HEK293 (cell line): ENCODE results near the gene PLEKHA8.

Source experiments
- CTCF ChIA-PET: fragments of 350-600 bp; formaldehyde crosslinking; extraction: SDS; loops from one replicate; lab custom pipeline; 2021; ENCODE audit warnings: antibody characterized with exemption; lab: Yijun Ruan, JAX
- POLR2A ChIA-PET: fragments of 300-600 bp; formaldehyde crosslinking; extraction: SDS; loops from one replicate; lab custom pipeline; 2020; ENCODE audit warnings: antibody characterized with exemption, inconsistent platforms; lab: Yijun Ruan, JAX
- H3K27ac ChIP-seq: fragments of 200-500 bp; sonication (Bioruptor generic); 2 replicates; pipeline ENCODE4 v1.5.1; 2014; ENCODE audit warnings: low read depth, low read length, control low read depth, inconsistent platforms; ENCODE audit errors: extremely low read depth
- H3K36me3 ChIP-seq, 2 experiments: fragments of 200-500 bp in 1 of 2; sonication (Bioruptor generic) in 1 of 2; 1 replicate in 1 of 2; 2 replicates in 1 of 2; pipeline ENCODE4 v1.5.1; 2014 to 2017; ENCODE audit warnings: inconsistent platforms in 2 of 2, low read length in 2 of 2; ENCODE audit not compliant: control insufficient read depth in 2 of 2, insufficient read depth in 1 of 2
- H3K4me1 ChIP-seq: fragments of 200-500 bp; sonication (Bioruptor generic); 2 replicates; pipeline ENCODE4 v1.5.1; 2014; ENCODE audit warnings: mild to moderate bottlenecking, low read length, inconsistent platforms; ENCODE audit not compliant: control insufficient read depth, insufficient read depth
- H3K4me3 ChIP-seq: 2 replicates; pipeline ENCODE4 v1.5.1; 2011; ENCODE audit warnings: low read depth, mild to moderate bottlenecking, control low read depth, low read length, moderate library complexity
- H3K9me3 ChIP-seq: fragments of 200-500 bp; sonication (Bioruptor generic); 2 replicates; pipeline ENCODE4 v1.5.1; 2014; ENCODE audit warnings: low read depth, low read length, inconsistent platforms; ENCODE audit not compliant: control insufficient read depth, insufficient read depth
- CTCF ChIP-seq: fragments of 450-650 bp; formaldehyde crosslinking; IDR thresholded peaks from 2 replicates; pipeline ENCODE4 v1.5.1; 2016; ENCODE audit warnings: missing biosample characterization, missing genetic modification characterization
- EGR2 ChIP-seq: fragments of 450-650 bp; formaldehyde crosslinking; IDR thresholded peaks from 2 replicates; pipeline ENCODE4 v1.5.1; 2016; ENCODE audit warnings: low read depth, missing biosample characterization, missing genetic modification characterization
- FEZF1 ChIP-seq: fragments of 450-650 bp; formaldehyde crosslinking; IDR thresholded peaks from 2 replicates; pipeline ENCODE4 v1.5.1; 2016; ENCODE audit warnings: missing biosample characterization, missing genetic modification characterization
- GLIS1 ChIP-seq: fragments of 450-650 bp; formaldehyde crosslinking; IDR thresholded peaks from 2 replicates; pipeline ENCODE4 v1.5.1; 2016; ENCODE audit warnings: missing biosample characterization, missing genetic modification characterization
- KLF17 ChIP-seq: fragments of 450-650 bp; formaldehyde crosslinking; IDR thresholded peaks from 2 replicates; pipeline ENCODE4 v1.5.1; 2016; ENCODE audit warnings: missing biosample characterization, missing genetic modification characterization
- PATZ1 ChIP-seq: fragments of 450-650 bp; formaldehyde crosslinking; IDR thresholded peaks from 2 replicates; pipeline ENCODE4 v1.5.1; 2016; ENCODE audit warnings: missing biosample characterization, missing genetic modification characterization
- RBAK ChIP-seq: fragments of 450-650 bp; formaldehyde crosslinking; IDR thresholded peaks from 2 replicates; pipeline ENCODE4 v1.5.1; 2016; ENCODE audit warnings: missing biosample characterization, missing genetic modification characterization
- SCRT1 ChIP-seq: fragments of 450-650 bp; formaldehyde crosslinking; IDR thresholded peaks from 2 replicates; pipeline ENCODE4 v1.5.1; 2016; ENCODE audit warnings: missing biosample characterization, missing genetic modification characterization, borderline replicate concordance
- YY2 ChIP-seq: fragments of 450-650 bp; formaldehyde crosslinking; IDR thresholded peaks from 2 replicates; pipeline ENCODE4 v1.5.1; 2016; ENCODE audit warnings: missing biosample characterization, missing genetic modification characterization
- ZBTB17 ChIP-seq: fragments of 450-650 bp; formaldehyde crosslinking; IDR thresholded peaks from 2 replicates; pipeline ENCODE4 v1.5.1; 2016; ENCODE audit warnings: missing biosample characterization, missing genetic modification characterization
- ZBTB44 ChIP-seq: fragments of 450-650 bp; IDR thresholded peaks from 2 replicates; pipeline ENCODE4 v1.5.1; 2018; ENCODE audit warnings: missing biosample characterization, mild to moderate bottlenecking, missing genetic modification characterization
- ZBTB6 ChIP-seq: fragments of 450-650 bp; formaldehyde crosslinking; IDR thresholded peaks from 2 replicates; pipeline ENCODE4 v1.5.1; 2017; ENCODE audit warnings: missing biosample characterization, missing genetic modification characterization
- ZBTB8A ChIP-seq: fragments of 450-650 bp; formaldehyde crosslinking; IDR thresholded peaks from 2 replicates; pipeline ENCODE4 v1.5.1; 2016; ENCODE audit warnings: missing biosample characterization, missing genetic modification characterization
- ZEB2 ChIP-seq: fragments of 450-650 bp; formaldehyde crosslinking; IDR thresholded peaks from 2 replicates; pipeline ENCODE4 v1.5.1; 2016; ENCODE audit warnings: missing biosample characterization, missing genetic modification characterization
- ZFP3 ChIP-seq: fragments of 450-650 bp; formaldehyde crosslinking; IDR thresholded peaks from 2 replicates; pipeline ENCODE4 v1.5.1; 2016; ENCODE audit warnings: low read depth, missing biosample characterization, missing genetic modification characterization
- ZFP69B ChIP-seq: fragments of 450-650 bp; formaldehyde crosslinking; IDR thresholded peaks from 2 replicates; pipeline ENCODE4 v1.5.1; 2016; ENCODE audit warnings: missing biosample characterization, missing genetic modification characterization
- ZIC2 ChIP-seq: fragments of 450-650 bp; formaldehyde crosslinking; IDR thresholded peaks from 2 replicates; pipeline ENCODE4 v1.5.1; 2016; ENCODE audit warnings: missing biosample characterization, missing genetic modification characterization
- ZNF132 ChIP-seq: fragments of 450-650 bp; formaldehyde crosslinking; IDR thresholded peaks from 2 replicates; pipeline ENCODE4 v1.5.1; 2017; ENCODE audit warnings: missing biosample characterization, missing genetic modification characterization, borderline replicate concordance
- ZNF133 ChIP-seq: fragments of 450-650 bp; formaldehyde crosslinking; IDR thresholded peaks from 2 replicates; pipeline ENCODE4 v1.5.1; 2016; ENCODE audit warnings: missing biosample characterization, missing genetic modification characterization
- ZNF335 ChIP-seq: fragments of 450-650 bp; formaldehyde crosslinking; conservative IDR thresholded peaks from 2 replicates; pipeline ENCODE4 v1.5.1; 2016; ENCODE audit warnings: missing biosample characterization, missing genetic modification characterization
- ZNF341 ChIP-seq: fragments of 450-650 bp; formaldehyde crosslinking; IDR thresholded peaks from 2 replicates; pipeline ENCODE4; 2016; ENCODE audit warnings: low read depth, missing biosample characterization, missing genetic modification characterization
- ZNF394 ChIP-seq: fragments of 450-650 bp; formaldehyde crosslinking; IDR thresholded peaks from 2 replicates; pipeline ENCODE4 v1.5.1; 2016; ENCODE audit warnings: missing biosample characterization, missing genetic modification characterization, mild to moderate bottlenecking, moderate library complexity, borderline replicate concordance
- ZNF585B ChIP-seq: fragments of 450-650 bp; formaldehyde crosslinking; IDR thresholded peaks from 2 replicates; pipeline ENCODE4 v1.5.1; 2016; ENCODE audit warnings: missing biosample characterization, missing genetic modification characterization
- ZNF654 ChIP-seq: fragments of 450-650 bp; formaldehyde crosslinking; IDR thresholded peaks from 2 replicates; pipeline ENCODE4 v1.5.1; 2016; ENCODE audit warnings: low read depth, missing biosample characterization, missing genetic modification characterization
- ZNF660 ChIP-seq: fragments of 450-650 bp; IDR thresholded peaks from 2 replicates; pipeline ENCODE4 v1.5.1; 2018; ENCODE audit warnings: missing biosample characterization, mild to moderate bottlenecking, missing genetic modification characterization
- ZNF701 ChIP-seq: fragments of 450-650 bp; formaldehyde crosslinking; IDR thresholded peaks from 2 replicates; pipeline ENCODE4 v1.5.1; 2016; ENCODE audit warnings: missing biosample characterization, missing genetic modification characterization
- ZNF768 ChIP-seq: fragments of 450-650 bp; formaldehyde crosslinking; IDR thresholded peaks from 2 replicates; pipeline ENCODE4 v1.5.1; 2018; ENCODE audit warnings: missing biosample characterization, mild to moderate bottlenecking, missing genetic modification characterization
- ZNF837 ChIP-seq: fragments of 450-650 bp; formaldehyde crosslinking; IDR thresholded peaks from 2 replicates; pipeline ENCODE4 v1.5.1; 2016; ENCODE audit warnings: missing biosample characterization, missing genetic modification characterization
- ZSCAN30 ChIP-seq: fragments of 450-650 bp; IDR thresholded peaks from 2 replicates; pipeline ENCODE4 v1.5.1; 2018; ENCODE audit warnings: missing biosample characterization, mild to moderate bottlenecking, missing genetic modification characterization, moderate library complexity

The PLEKHA8 gene

GRCh38 chr7:30173058-30173897, 145.1 kb downstream of the PLEKHA8 start:
- Histone ChIP-seq H3K9me3 (no peaks in the 10 kb centered on the region), H3K4me3 (no peak overlapping the region), H3K27ac (no peak overlapping the region), H3K36me3 (no peaks in the 10 kb centered on the region), H3K4me1 (peaks cover 10% of the 10 kb centered on the region)
- ChIA-PET CTCF (interaction anchor here (0.5 to 2.0 kb wide), 9 partner anchors 9 to 421 kb away, joined by 3 to 7 read pairs (median 3); no protein-coding TSS in a partner anchor), POLR2A (interaction anchor here (1.1 kb wide), 1 partner anchor 10 kb away, joined by 4 read pairs; no protein-coding TSS in a partner anchor)
- TF ChIP-seq ZNF335 (tag by site-specific recombination), result peak; percentile 51
- TF ChIP-seq ZSCAN30 (tag by site-specific recombination), result peak; percentile 84; the same call in 1 of the 2 replicates
- TF ChIP-seq FEZF1 (tag by site-specific recombination), result peak; percentile 51; the same call in 1 of the 2 replicates
- no peak for TF ChIP-seq ZNF132 (tag by site-specific recombination)
- peak; percentile 52 for TF ChIP-seq ZBTB17 (tag by site-specific recombination)
- TF ChIP-seq ZNF341, result 0 out of 2 replicates have a peak, but pooled peaks have one; percentile 14
- peak; percentile 52 for TF ChIP-seq ZNF654
- peak; percentile 90 for TF ChIP-seq ZBTB44 (tag by site-specific recombination)
- peak; percentile 34; the same call in 1 of the 2 replicates for TF ChIP-seq CTCF (tag by site-specific recombination)
- TF ChIP-seq KLF17 (tag by site-specific recombination), result no peak
- TF ChIP-seq ZNF585B (tag by site-specific recombination), result no peak
- peak; percentile 48; the same call in 1 of the 2 replicates for TF ChIP-seq ZNF768
- TF ChIP-seq ZNF660 (tag by site-specific recombination), result 0 out of 2 replicates have a peak, but pooled peaks have one; percentile 20
- TF ChIP-seq ZBTB8A, result no peak
- TF ChIP-seq ZIC2, result peak; percentile 41
- 0 out of 2 replicates have a peak, but pooled peaks have one; percentile 20 for TF ChIP-seq ZEB2 (tag by site-specific recombination)
- TF ChIP-seq GLIS1, result peak; percentile 27; the same call in 1 of the 2 replicates
- TF ChIP-seq RBAK, result no peak

GRCh38 chr7:30175180-30175579, 147.0 kb downstream of the PLEKHA8 start:
- Histone ChIP-seq H3K4me1 (peaks cover 10% of the 10 kb centered on the region), H3K4me3 (no peak overlapping the region), H3K36me3 (no peaks in the 10 kb centered on the region), H3K9me3 (no peaks in the 10 kb centered on the region), H3K27ac (no peak overlapping the region)
- POLR2A ChIA-PET, result no interaction called here
- CTCF ChIA-PET, result no interaction called here
- TF ChIP-seq ZFP3 (no peak), EGR2 (no peak), ZBTB6 (tag by site-specific recombination) (no peak), ZNF394 (tag by site-specific recombination) (no peak), SCRT1 (tag by site-specific recombination) (no peak), ZNF133 (no peak), ZNF701 (tag by site-specific recombination) (no peak), PATZ1 (tag by site-specific recombination) (no peak), YY2 (tag by site-specific recombination) (no peak), ZFP69B (tag by site-specific recombination) (no peak), ZNF837 (no peak)
